ENCODE data around the gene C20orf202.

The C20orf202 gene

GRCh38 chr20:1182106-1182505 is 21.1 kb upstream of the C20orf202 start (continued):
- no peak for TF ChIP-seq ZNF280D (tag by site-specific recombination; IDR thresholded peaks at IDR 0.05)

- H3K27ac ChIP-seq (ENCODE audit: extremely low read depth, low read depth, low read length), result no peak overlapping the region
- H3K4me3 ChIP-seq (ENCODE audit: low read depth, low read length), result no peak overlapping the region
- H3K9me3 ChIP-seq (ENCODE audit: control insufficient read depth, insufficient read depth, low read depth, low read length), result no peaks in the 10 kb centered on the region
- POLR2A ChIA-PET, result no interaction called here
- TF ChIP-seq ZNF280D (tag by site-specific recombination; IDR thresholded peaks at IDR 0.05), result no peak
- no peak for TF ChIP-seq PBX3 (CRISPR knock-in tag; IDR thresholded peaks at IDR 0.05)
- peak; percentile 82 for TF ChIP-seq ZSCAN4 (tag by site-specific recombination; IDR thresholded peaks at IDR 0.05)
- 0 out of 2 replicates have a peak, but pooled peaks have one; percentile 53 for TF ChIP-seq ZNF24 (tag by site-specific recombination; IDR thresholded peaks at IDR 0.05)
- H3K4me1 ChIP-seq (ENCODE audit: control insufficient read depth, insufficient read depth, low read length), result no peaks in the 10 kb centered on the region
- CTCF ChIA-PET, result interaction anchor here (0.7 to 1.2 kb wide), 2 partner anchors 21 to 30 kb away, joined by 3 to 4 read pairs; no protein-coding TSS in a partner anchor
- peaks cover 0 to 17% of the 10 kb centered on the region in 2 experiments; a peak in 1 of 3 replicates for H3K36me3 ChIP-seq (ENCODE audit: control insufficient read depth in 2 of 2, insufficient read depth in 1 of 2, low read length in 2 of 2)
These were observed 20.1 kb upstream of the C20orf202 start for GRCh38 chr20:1183153-1183552.

- no peak overlapping the region for H3K4me3 ChIP-seq (ENCODE audit: low read depth, low read length)
- ChIA-PET POLR2A (interaction anchor here (0.8 kb wide), 1 partner anchor 12 kb away, joined by 3 read pairs; no protein-coding TSS in a partner anchor), CTCF (interaction anchor here (0.6 to 1.2 kb wide), 5 partner anchors 29 to 359 kb away, joined by 3 to 4 read pairs (median 3); no protein-coding TSS in a partner anchor)
- H3K27ac ChIP-seq (ENCODE audit: extremely low read depth, low read depth, low read length), result no peak overlapping the region
- H3K36me3 ChIP-seq (ENCODE audit: control insufficient read depth in 2 of 2, insufficient read depth in 1 of 2, low read length in 2 of 2), result peaks cover 0 to 17% of the 10 kb centered on the region in 2 experiments; a peak in 1 of 3 replicates
- TF ChIP-seq EGR2 (tag by site-specific recombination; IDR thresholded peaks at IDR 0.05; ENCODE audit: low read depth), result peak; percentile 64; the same call in 1 of the 2 replicates
- no peak for TF ChIP-seq RBAK (tag by site-specific recombination; IDR thresholded peaks at IDR 0.05)
- peak; percentile 20; the same call in 1 of the 2 replicates for TF ChIP-seq ZNF341 (tag by site-specific recombination; IDR thresholded peaks at IDR 0.05; ENCODE audit: low read depth)
- peak; percentile 81; the same call in 1 of the 2 replicates for TF ChIP-seq ZSCAN4 (tag by site-specific recombination; IDR thresholded peaks at IDR 0.05)
- 0 out of 2 replicates have a peak, but pooled peaks have one; percentile 11 for TF ChIP-seq ZNF18 (tag by site-specific recombination; IDR thresholded peaks at IDR 0.05)
- peak; percentile 15; the same call in 1 of the 2 replicates for TF ChIP-seq GLIS2 (tag by site-specific recombination; IDR thresholded peaks at IDR 0.05)
- peak; percentile 70 for TF ChIP-seq ZFHX2 (tag by site-specific recombination; conservative IDR thresholded peaks at IDR 0.05)
- TF ChIP-seq ZNF10 (tag by site-specific recombination; IDR thresholded peaks at IDR 0.05), result no peak
- 0 out of 2 replicates have a peak, but pooled peaks have one; percentile 21 for TF ChIP-seq ZNF777 (tag by site-specific recombination; IDR thresholded peaks at IDR 0.05; ENCODE audit: borderline replicate concordance)
- TF ChIP-seq ZNF837 (tag by site-specific recombination; IDR thresholded peaks at IDR 0.05), result no peak
- peak; percentile 21; the same call in 1 of the 2 replicates for TF ChIP-seq KLF1 (tag by site-specific recombination; IDR thresholded peaks at IDR 0.05)
- TF ChIP-seq ZBTB26 (tag by site-specific recombination; optimal IDR thresholded peaks at IDR 0.05), result peak; percentile 12
- H3K9me3 ChIP-seq (ENCODE audit: control insufficient read depth, insufficient read depth, low read depth, low read length), result no peaks in the 10 kb centered on the region
- no peaks in the 10 kb centered on the region for H3K4me1 ChIP-seq (ENCODE audit: control insufficient read depth, insufficient read depth, low read length)
These were observed 19.0 kb upstream of the C20orf202 start for GRCh38 chr20:1184260-1184637.

All from HEK293 (cell line).